Transverse colon (tissue), 3 donors: ENCODE data around the gene SS18.

Experiments
- EP300 ChIP-seq: sonication (generic); formaldehyde crosslinking; IDR thresholded peaks from one replicate; pipeline ENCODE4 v1.6.1; 2017; ENCODE audit warnings: antibody characterized with exemption, low read depth
- TF ChIP-seq, protein P1 (sequence below), 5 experiments: fragments of 200-600 bp in 3 of 5; fragments of 450-650 bp in 2 of 5; sonication (generic) in 3 of 5; IDR thresholded peaks; 1 replicate in 2 of 5; 2 replicates in 3 of 5; pipeline ENCODE4 v1.5.1; 2016 to 2017; ENCODE audit warnings: antibody characterized with exemption in 5 of 5, inconsistent platforms in 3 of 5, mild to moderate bottlenecking in 2 of 5, moderate library complexity in 1 of 5

DNA sequence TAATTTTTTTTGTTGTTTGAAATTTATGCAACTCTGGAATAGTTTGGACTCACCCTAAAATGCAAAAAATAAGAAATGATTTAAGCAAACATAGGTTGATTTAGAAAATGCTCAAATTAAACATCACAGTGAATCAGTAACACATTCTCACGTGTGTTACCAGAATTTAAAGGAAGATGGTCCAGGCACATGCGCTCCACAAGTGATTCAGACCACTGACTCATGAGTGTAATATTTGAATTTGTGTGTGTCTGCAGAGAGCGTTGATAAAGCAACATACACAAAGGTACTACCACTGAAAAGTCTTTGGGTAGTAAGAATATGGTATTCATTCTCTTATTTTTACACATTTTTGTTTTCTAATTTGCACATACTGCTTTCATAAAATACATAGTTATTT lies 7.9 kb downstream of the SS18 start:
- TF ChIP-seq, protein P1, sequence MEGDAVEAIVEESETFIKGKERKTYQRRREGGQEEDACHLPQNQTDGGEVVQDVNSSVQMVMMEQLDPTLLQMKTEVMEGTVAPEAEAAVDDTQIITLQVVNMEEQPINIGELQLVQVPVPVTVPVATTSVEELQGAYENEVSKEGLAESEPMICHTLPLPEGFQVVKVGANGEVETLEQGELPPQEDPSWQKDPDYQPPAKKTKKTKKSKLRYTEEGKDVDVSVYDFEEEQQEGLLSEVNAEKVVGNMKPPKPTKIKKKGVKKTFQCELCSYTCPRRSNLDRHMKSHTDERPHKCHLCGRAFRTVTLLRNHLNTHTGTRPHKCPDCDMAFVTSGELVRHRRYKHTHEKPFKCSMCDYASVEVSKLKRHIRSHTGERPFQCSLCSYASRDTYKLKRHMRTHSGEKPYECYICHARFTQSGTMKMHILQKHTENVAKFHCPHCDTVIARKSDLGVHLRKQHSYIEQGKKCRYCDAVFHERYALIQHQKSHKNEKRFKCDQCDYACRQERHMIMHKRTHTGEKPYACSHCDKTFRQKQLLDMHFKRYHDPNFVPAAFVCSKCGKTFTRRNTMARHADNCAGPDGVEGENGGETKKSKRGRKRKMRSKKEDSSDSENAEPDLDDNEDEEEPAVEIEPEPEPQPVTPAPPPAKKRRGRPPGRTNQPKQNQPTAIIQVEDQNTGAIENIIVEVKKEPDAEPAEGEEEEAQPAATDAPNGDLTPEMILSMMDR (IDR thresholded peaks at IDR 0.05): no peak
- TF ChIP-seq EP300: no peak
